Vagina (tissue), 2 donors: ENCODE results near the gene SLC9C2.

Source experiments
- POLR2A ChIP-seq, 2 donors: fragments of 450-650 bp; IDR thresholded peaks; one replicate each; pipeline ENCODE4 v1.6.1; 2017; ENCODE audit warnings: antibody characterized with exemption in 2 of 2, mild to moderate bottlenecking in 2 of 2, moderate library complexity in 2 of 2
- TF ChIP-seq, protein P1 (sequence below), 3 experiments: fragments of 450-650 bp in 2 of 3; fragments of 200-600 bp in 1 of 3; sonication (generic) in 1 of 3; IDR thresholded peaks; one replicate each; pipeline ENCODE4 v1.5.1; 2017 to 2019; ENCODE audit warnings: antibody characterized with exemption in 3 of 3, mild to moderate bottlenecking in 2 of 3, moderate library complexity in 2 of 3

DNA sequence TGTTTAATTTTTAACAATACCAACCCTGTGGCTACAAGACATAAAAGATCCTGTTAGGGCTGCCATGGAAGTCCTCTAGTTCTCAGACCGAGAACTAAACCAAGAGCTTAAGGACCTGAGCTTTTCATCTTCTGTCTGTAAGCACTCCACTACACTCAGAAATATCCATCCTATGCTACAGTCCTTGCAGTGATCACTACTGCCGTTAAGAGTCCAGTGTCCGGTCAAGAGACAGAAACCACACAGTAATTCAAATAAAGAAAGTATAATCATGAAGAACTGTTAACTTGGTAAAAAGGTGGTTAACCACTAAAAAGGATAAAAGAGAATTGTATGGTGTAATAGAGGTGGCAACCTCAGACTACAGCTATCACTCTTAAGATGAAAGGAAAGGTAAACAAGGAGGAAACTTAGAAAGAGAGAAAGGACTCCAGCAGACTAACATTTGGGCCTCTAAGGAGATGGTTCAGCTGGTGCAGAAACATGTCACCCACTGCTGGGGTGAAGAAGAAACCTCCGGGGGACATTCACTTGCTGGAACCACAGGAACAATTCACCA, 147.8 kb downstream of the SLC9C2 start:
- TF ChIP-seq, protein P1, sequence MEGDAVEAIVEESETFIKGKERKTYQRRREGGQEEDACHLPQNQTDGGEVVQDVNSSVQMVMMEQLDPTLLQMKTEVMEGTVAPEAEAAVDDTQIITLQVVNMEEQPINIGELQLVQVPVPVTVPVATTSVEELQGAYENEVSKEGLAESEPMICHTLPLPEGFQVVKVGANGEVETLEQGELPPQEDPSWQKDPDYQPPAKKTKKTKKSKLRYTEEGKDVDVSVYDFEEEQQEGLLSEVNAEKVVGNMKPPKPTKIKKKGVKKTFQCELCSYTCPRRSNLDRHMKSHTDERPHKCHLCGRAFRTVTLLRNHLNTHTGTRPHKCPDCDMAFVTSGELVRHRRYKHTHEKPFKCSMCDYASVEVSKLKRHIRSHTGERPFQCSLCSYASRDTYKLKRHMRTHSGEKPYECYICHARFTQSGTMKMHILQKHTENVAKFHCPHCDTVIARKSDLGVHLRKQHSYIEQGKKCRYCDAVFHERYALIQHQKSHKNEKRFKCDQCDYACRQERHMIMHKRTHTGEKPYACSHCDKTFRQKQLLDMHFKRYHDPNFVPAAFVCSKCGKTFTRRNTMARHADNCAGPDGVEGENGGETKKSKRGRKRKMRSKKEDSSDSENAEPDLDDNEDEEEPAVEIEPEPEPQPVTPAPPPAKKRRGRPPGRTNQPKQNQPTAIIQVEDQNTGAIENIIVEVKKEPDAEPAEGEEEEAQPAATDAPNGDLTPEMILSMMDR (IDR thresholded peaks at IDR 0.05): no peak
- TF ChIP-seq POLR2A (IDR thresholded peaks at IDR 0.05): no peak
